HG03139 (cell line): Measurements from ENCODE around the gene NRAP.

Experiments
- ATAC-seq: cut with Tn5 transposase; IDR thresholded peaks from one replicate; pipeline ENCODE4 v1.9.1; 2021; ENCODE audit not compliant: unreplicated experiment

NRAP gene

GRCh38 chr10:113663908-113664307, at the start of gene NRAP:
TSS of gene NRAP (minus strand) at chr10:113664041. CDS start at chr10:113663882, 159 bp downstream.
- ATAC-seq = no peak

GRCh38 chr10:113713640-113713982, 49.8 kb upstream of the NRAP start:
- no peak for ATAC-seq

- ATAC-seq = no peak
Measured at GRCh38 chr10:113712755-113713639, 49.2 kb upstream of the NRAP start.

GRCh38 chr10:113712024-113712423, 48.2 kb upstream of the NRAP start:
- ATAC-seq = no peak

- no peak for ATAC-seq
Measured at GRCh38 chr10:113711142-113711541, 47.3 kb upstream of the NRAP start.

GRCh38 chr10:113709221-113709838, 45.5 kb upstream of the NRAP start:
- ATAC-seq = no peak

GRCh38 chr10:113708640-113709039, 44.8 kb upstream of the NRAP start:
- no peak for ATAC-seq

GRCh38 chr10:113706623-113707022, 42.8 kb upstream of the NRAP start:
- no peak for ATAC-seq

GRCh38 chr10:113705344-113705652, 41.5 kb upstream of the NRAP start:
- ATAC-seq = no peak

- ATAC-seq = no peak
Measured at GRCh38 chr10:113704637-113705343, 40.9 kb upstream of the NRAP start.

- ATAC-seq = no peak
Measured at GRCh38 chr10:113697595-113697994, 33.8 kb upstream of the NRAP start.

GRCh38 chr10:113695691-113696090, 31.9 kb upstream of the NRAP start:
- ATAC-seq = no peak

- no peak for ATAC-seq
Measured at GRCh38 chr10:113693348-113693747, 29.5 kb upstream of the NRAP start.

GRCh38 chr10:113692271-113692670, 28.4 kb upstream of the NRAP start:
- no peak for ATAC-seq

- ATAC-seq = no peak
Measured at GRCh38 chr10:113691381-113691780, 27.5 kb upstream of the NRAP start.

- ATAC-seq = no peak
Measured at GRCh38 chr10:113690749-113691148, 26.9 kb upstream of the NRAP start.

- ATAC-seq = no peak
Measured at GRCh38 chr10:113689574-113689973, 25.7 kb upstream of the NRAP start.

GRCh38 chr10:113689057-113689456, 25.2 kb upstream of the NRAP start:
- ATAC-seq = no peak

GRCh38 chr10:113687037-113687436, 23.2 kb upstream of the NRAP start:
- no peak for ATAC-seq

GRCh38 chr10:113686028-113686427, 22.2 kb upstream of the NRAP start:
- ATAC-seq = no peak

- ATAC-seq = no peak
Measured at GRCh38 chr10:113683300-113683699, 19.5 kb upstream of the NRAP start.
